HG02610 (cell line): ENCODE measurements around the gene OR7A10.

Experiments used
- ATAC-seq: cut with Tn5 transposase; IDR thresholded peaks from one replicate; pipeline ENCODE4 v1.9.1; 2021; ENCODE audit warnings: mild to moderate bottlenecking, moderate library complexity; ENCODE audit not compliant: unreplicated experiment

Gene OR7A10

GRCh38 chr19:14848822-14849221, at the start of gene OR7A10:
Gene OR7A10, minus strand, starts transcription at chr19:14848922. Its CDS starts 7,045 bp downstream, at chr19:14841877.
- no peak for ATAC-seq

GRCh38 chr19:14890643-14891379, 42.1 kb upstream of the OR7A10 start:
- ATAC-seq: no peak

DNA sequence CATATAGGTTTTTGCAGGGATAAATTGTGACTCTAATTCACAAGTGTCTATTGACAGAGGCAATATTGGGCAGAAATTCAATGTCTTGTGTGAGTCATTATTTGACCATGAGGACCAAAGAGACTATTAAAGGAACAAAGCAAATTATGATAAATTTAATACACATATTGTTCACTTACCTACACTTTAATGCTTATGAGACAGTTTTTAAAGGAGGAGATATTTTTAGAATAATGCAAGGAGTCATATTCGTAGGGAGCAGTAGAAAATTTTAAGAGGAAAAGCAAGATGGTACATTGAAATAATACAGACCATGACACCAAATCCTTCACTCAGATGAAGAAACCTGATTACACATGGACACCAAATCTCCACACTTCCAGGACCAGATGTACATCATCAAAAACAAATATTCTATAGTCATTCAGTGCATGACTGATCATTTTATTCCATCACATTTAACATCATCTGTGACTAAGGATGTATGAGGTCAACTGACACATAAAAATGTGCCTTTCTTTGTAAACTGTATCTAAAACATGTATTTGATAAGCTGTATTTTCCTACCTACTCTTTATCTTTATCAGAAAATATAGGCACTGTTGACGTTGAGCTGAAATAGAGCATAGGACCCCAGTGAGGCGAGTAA, 41.4 kb upstream of the OR7A10 start:
- ATAC-seq: no peak

- ATAC-seq: no peak
Measured at GRCh38 chr19:14886032-14886431, 37.3 kb upstream of the OR7A10 start, which contains the start of gene OR7A17. Gene OR7A17, minus strand, starts transcription at chr19:14886132. Its CDS starts 4,777 bp downstream, at chr19:14881355.

DNA sequence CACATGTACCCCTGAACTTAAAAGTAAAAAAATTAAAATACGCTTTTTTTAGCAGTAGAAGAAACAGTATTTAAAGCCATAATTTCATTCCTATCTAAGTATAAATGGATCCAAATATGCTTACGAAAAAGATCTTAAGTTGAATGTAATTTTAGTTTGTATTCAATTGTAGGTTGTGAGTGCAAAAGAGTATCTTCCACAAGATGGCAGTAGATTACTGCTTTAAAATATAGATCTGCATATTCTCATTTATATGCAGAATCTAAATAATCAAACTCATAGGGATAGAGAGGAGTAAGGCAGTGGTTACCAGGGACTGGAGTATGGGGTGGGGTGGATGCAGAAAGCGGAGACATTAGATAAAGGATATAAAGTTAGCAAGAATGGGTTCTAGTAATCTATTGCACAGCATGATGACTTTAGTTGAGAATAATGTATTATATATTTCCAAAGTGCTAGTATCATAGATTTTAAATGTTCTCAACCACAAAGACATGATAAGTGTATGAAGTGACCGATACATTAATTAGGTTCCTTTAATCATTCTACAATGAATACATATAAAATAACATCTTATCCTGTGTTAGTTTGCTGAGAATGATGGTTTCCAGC, 23.0 kb upstream of the OR7A10 start:
- ATAC-seq: no peak

- ATAC-seq: no peak
Measured at GRCh38 chr19:14868497-14868896, 19.8 kb upstream of the OR7A10 start.

- no peak for ATAC-seq
Measured at GRCh38 chr19:14843578-14843977, 5.1 kb downstream of the OR7A10 start.

- no peak for ATAC-seq
Measured at GRCh38 chr19:14843169-14843568, 5.6 kb downstream of the OR7A10 start.

DNA sequence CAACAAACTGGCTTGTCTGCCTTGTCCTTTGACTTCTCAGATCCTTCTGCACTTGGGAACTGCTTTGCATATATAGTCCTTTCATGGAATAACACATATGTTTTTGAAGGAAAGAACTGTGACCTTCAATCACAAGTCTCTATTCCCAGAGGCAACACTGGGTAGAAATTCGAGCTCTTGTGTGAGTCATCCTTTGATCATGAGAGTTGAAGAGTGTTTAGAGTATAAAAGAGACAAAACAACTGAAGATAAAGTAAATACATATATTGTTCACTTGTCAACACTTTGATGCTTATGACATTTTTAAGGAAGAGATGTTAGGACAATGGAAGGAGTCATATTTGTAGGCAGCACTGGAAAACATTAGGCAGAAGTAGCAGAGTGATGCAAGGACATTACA, 8.5 kb downstream of the OR7A10 start:
- ATAC-seq: no peak

GRCh38 chr19:14837391-14837790, 11.3 kb downstream of the OR7A10 start:
- ATAC-seq: no peak

- ATAC-seq: no peak
Measured at GRCh38 chr19:14835011-14835410, 13.7 kb downstream of the OR7A10 start, which contains the start of the genes OR7A5 and OR7C1. Gene OR7A5, minus strand, starts transcription at chr19:14835185. Its CDS starts 6,944 bp downstream, at chr19:14828241. Gene OR7C1, minus strand, starts transcription at chr19:14835185. Its CDS starts 35,049 bp downstream, at chr19:14800136.

GRCh38 chr19:14830702-14831101, 18.0 kb downstream of the OR7A10 start:
- no peak for ATAC-seq

DNA sequence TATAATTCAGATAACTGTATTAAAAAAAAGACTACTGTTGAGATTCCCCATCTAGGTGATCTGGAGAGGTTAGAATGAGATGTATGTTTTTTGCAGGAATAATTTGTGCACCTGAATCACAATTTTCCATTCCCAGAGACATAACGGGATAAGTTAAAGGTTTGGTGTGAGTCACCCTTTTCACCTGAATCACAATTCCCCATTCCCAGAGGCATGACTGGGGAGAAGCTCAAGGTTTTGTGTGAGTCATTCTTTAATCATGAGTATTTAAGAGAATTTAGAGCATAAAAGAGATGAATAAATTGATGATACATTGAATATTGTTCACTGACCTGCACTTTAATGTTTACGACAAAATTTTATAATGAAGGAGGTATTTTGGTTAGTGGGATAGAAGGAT, 22.7 kb downstream of the OR7A10 start:
- no peak for ATAC-seq

GRCh38 chr19:14821937-14822336, 26.8 kb downstream of the OR7A10 start:
- no peak for ATAC-seq

DNA sequence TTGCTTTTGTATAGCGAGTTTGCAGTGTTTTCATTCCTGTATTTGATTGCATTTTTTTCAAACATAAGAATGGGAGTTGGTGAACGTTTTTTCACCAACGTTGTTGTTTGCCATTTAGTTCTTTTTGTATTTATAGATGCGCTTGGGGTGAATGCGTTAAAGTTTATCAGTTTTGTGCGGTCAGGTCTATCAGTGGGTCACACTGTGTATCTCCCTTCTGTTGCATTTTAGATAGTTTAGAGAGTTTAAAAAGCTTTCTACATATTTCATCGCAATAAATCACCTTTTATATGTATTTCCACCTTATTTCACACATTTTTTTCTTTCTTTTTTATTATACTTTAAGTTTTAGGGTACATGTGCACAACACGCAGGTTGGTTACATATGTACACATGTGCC, 30.1 kb downstream of the OR7A10 start:
- ATAC-seq: no peak

GRCh38 chr19:14817052-14817451, 31.7 kb downstream of the OR7A10 start:
- no peak for ATAC-seq

- no peak for ATAC-seq
Measured at GRCh38 chr19:14814982-14815652, 33.6 kb downstream of the OR7A10 start.

DNA sequence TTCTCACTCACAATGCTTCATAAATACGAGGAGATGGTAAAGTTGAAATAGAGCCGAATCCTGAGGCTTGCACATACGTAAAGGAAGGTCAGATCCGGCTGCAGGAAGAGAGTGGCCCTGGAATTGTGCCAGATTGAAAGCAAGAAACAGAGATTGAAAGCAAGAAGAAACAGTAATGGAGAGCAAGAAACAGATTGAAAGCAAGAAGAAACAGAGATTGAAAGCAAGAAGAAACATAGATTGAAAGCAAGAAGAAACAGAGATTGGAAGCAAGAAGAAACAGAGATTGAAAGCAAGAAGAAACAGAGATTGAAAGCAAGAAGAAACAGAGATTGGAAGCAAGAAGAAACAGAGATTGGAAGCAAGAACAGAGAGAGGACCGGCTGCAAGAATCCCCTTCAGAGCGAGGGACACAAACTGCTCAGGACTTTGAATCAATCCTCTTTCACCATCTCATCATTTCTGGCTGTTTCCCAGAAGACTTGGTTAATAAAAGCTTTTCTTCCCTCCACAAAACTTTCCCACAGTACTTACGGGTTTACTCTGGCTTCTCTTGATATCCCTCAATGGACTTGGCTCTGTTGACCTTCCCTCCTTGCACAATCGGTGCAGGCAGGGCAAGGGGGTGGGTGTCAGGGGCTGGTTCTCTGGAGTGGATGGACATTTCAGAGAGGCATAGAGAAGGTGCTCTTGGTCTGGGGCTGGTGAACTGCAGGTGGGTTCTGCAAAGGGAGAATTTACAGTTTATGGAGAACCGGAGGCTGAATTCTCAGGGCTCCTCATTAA, 39.3 kb downstream of the OR7A10 start:
- no peak for ATAC-seq

GRCh38 chr19:14804765-14805164, 44.0 kb downstream of the OR7A10 start:
- ATAC-seq: no peak

DNA sequence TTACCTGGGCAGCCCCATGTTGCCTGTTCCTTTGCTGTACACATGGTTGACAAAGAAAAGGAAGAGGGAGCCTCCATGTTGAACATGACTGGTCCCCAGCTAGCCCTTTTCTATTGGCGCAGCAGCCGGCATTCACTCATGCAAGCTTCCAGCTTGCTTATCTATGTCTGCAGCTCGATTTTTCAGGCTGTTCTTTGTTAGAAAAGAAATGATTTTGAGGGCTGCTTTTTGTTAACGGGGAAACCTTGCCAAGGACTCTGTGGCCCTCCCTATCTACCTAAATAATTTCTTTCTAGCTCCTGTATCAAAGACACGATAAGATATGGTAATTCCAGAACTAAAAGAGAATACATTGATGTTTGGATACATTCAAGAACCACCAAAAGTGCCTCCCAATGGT, 50.0 kb downstream of the OR7A10 start:
- no peak for ATAC-seq
